HepG2 (cell line): ENCODE measurements around the gene POLD3. TPM values are rescaled to one million over a fixed set of nuclear protein-coding genes. Genes with fewer than 3 reads are reported as not detected.

Source experiments
- ATF7-NPFF ChIP-seq: sonication (generic); formaldehyde crosslinking; IDR thresholded peaks from 2 replicates; pipeline ENCODE4 v1.8.1; 2023; ENCODE audit warnings: mild to moderate bottlenecking, low read depth, missing genetic modification reagents, moderate library complexity
- CREM ChIP-seq, 2 experiments: sonication (generic) in 1 of 2; formaldehyde crosslinking in 1 of 2; IDR thresholded peaks; 2 replicates each; pipeline versions ENCODE4 v1.4.0 to v1.6.1; 2016 to 2020; ENCODE audit warnings: antibody characterized with exemption in 1 of 2, mild to moderate bottlenecking in 1 of 2, missing genetic modification reagents in 1 of 2
- ETV5 ChIP-seq: IDR thresholded peaks from 2 replicates; pipeline ENCODE4 v1.6.1; 2018; ENCODE audit warnings: missing biosample characterization, missing genetic modification reagents, inconsistent platforms, borderline replicate concordance
- HDAC2 ChIP-seq: sonication (generic); formaldehyde crosslinking; IDR thresholded peaks from 2 replicates; pipeline ENCODE4 v1.4.0; 2020; ENCODE audit warnings: missing genetic modification reagents
- IRF2 ChIP-seq: IDR thresholded peaks from 2 replicates; pipeline ENCODE4 v1.6.1; 2018; ENCODE audit warnings: missing genetic modification reagents, missing compliant biosample characterization
- KDM5B ChIP-seq: sonication (generic); formaldehyde crosslinking; IDR thresholded peaks from 2 replicates; pipeline ENCODE4 v1.4.0; 2020; ENCODE audit warnings: missing genetic modification reagents, mild to moderate bottlenecking, borderline replicate concordance
- MBNL3 ChIP-seq: fragments of 250-450 bp; sonication (Bioruptor Pico); conservative IDR thresholded peaks from 2 replicates; pipeline ENCODE4 v1.8.0; 2022; ENCODE audit warnings: mild to moderate bottlenecking, inconsistent platforms
- MED8 ChIP-seq: sonication (generic); formaldehyde crosslinking; IDR thresholded peaks from 2 replicates; pipeline ENCODE4 v1.8.1; 2023; ENCODE audit warnings: mild to moderate bottlenecking, missing genetic modification reagents; ENCODE audit not compliant: insufficient replicate concordance
- MLLT10 ChIP-seq: sonication (generic); formaldehyde crosslinking; IDR thresholded peaks from 2 replicates; pipeline ENCODE4 v1.4.0; 2020; ENCODE audit warnings: missing genetic modification reagents
- MLXIP ChIP-seq: sonication (generic); formaldehyde crosslinking; IDR thresholded peaks from 2 replicates; pipeline ENCODE4 v1.9.0; 2021; ENCODE audit warnings: missing genetic modification reagents, borderline replicate concordance
- NCOA1 ChIP-seq: sonication (generic); formaldehyde crosslinking; IDR thresholded peaks from 2 replicates; pipeline ENCODE4 v1.9.0; 2021; ENCODE audit warnings: missing genetic modification reagents
- TBX2 ChIP-seq: sonication (generic); formaldehyde crosslinking; IDR thresholded peaks from 2 replicates; pipeline ENCODE4 v1.5.0; 2020; ENCODE audit warnings: missing genetic modification reagents, mild to moderate bottlenecking, borderline replicate concordance
- ZBTB42 ChIP-seq: sonication (generic); formaldehyde crosslinking; IDR thresholded peaks from 2 replicates; pipeline ENCODE4 v1.5.0; 2020; ENCODE audit warnings: mild to moderate bottlenecking, missing genetic modification reagents
- ZNF280D ChIP-seq: sonication (generic); formaldehyde crosslinking; IDR thresholded peaks from 2 replicates; pipeline ENCODE4 v1.5.1; 2020; ENCODE audit warnings: mild to moderate bottlenecking, missing genetic modification reagents
- ZNF75D ChIP-seq: sonication (generic); formaldehyde crosslinking; IDR thresholded peaks from 2 replicates; pipeline ENCODE4 v1.8.1; 2023; ENCODE audit warnings: missing genetic modification reagents, mild to moderate bottlenecking, borderline replicate concordance
- ZNF777 ChIP-seq: sonication (generic); formaldehyde crosslinking; IDR thresholded peaks from 2 replicates; pipeline ENCODE4 v1.4.0; 2020; ENCODE audit warnings: missing genetic modification reagents
- polyA plus RNA-seq, 8 experiments: library from polyadenylated mRNA; depleted of rRNA in 3 of 8; stranded (reverse) in 7 of 8; unstranded in 1 of 8; fragments of >200 nt; fragmentation: Illumina TruSeq in 4 of 8; extraction: Trizol in 4 of 8; gene quantifications; 2 replicates each; pipeline versions ENCODE4 v1.2.1 to v1.2.3, GENCODE V29; 2011 to 2016; ENCODE audit warnings: low read depth in 4 of 8, missing spikeins in 1 of 8, mixed read lengths in 1 of 8; ENCODE audit not compliant: insufficient read depth in 1 of 8
- total RNA-seq, 5 experiments: library from RNA; depleted of rRNA; stranded (reverse); fragments of >200 nt; fragmentation: Illumina TruSeq; extraction: Trizol; gene quantifications; 2 replicates each; pipeline ENCODE4 v1.2.3, GENCODE V29; 2016; ENCODE audit warnings: low read depth in 1 of 5
- TF ChIP-seq, protein P1 (sequence below): sonication (generic); formaldehyde crosslinking; IDR thresholded peaks from 2 replicates; pipeline ENCODE4 v1.5.1; 2020; ENCODE audit warnings: missing genetic modification reagents, mild to moderate bottlenecking, borderline replicate concordance
- TF ChIP-seq, protein P2 (sequence below): sonication (generic); formaldehyde crosslinking; IDR thresholded peaks from 2 replicates; pipeline ENCODE4 v1.4.0; 2020; ENCODE audit warnings: missing genetic modification reagents, borderline replicate concordance

POLD3 gene
- total and polyA plus RNA-seq, 2 of the 13 experiments (the other 11 are each of a cell fraction or from before 2014, with no cell fraction given) = 6.3 to 18.9 TPM

DNA sequence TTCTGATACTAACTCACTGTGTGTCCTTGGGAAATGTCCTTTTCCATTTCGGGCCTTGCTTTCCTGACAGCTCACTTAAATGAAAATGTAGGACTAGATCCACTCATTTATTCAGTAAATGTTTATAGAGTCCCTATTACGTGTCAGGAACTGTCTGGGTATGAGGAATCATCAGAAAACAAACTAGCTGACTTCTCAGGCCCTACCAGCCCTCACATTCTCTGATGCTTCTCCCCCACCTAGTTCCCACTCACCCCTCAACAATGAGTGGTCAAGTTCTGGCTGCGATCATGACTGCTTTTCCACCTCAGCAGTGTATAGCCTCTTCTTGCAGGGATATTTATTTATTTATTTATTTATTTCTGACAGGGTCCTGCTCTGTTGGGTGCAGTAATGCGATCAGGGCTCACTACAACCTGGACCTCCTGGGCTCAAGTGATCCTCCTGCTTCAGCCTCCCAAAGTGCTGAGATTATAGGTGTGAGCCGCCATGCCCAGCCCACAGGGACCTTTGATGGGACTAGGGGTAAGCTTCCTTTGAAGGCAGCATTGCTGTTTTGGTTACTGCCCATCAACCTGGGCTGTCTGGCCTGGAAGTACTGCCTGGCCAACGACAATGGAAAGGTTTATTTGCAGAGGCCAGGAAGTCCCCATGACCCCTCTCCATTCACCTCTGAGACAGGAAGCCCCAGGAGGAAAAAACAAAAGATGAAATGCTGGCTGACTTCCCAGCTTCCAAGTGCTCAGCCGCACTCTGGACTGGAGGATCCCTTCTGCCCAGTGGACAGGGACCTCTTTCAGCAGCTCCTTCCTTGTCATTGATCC, 33.1 kb upstream of the POLD3 start (continued):
- TF ChIP-seq MLXIP (CRISPR knock-in tag) = no peak
- no peak for TF ChIP-seq ZNF777 (CRISPR knock-in tag)
- peak; percentile 40; the same call in 1 of the 2 replicates for TF ChIP-seq HDAC2 (CRISPR knock-in tag)
- no peak for TF ChIP-seq ZNF75D (CRISPR knock-in tag)
- no peak for TF ChIP-seq ZBTB42 (CRISPR knock-in tag)
- TF ChIP-seq NCOA1 (CRISPR knock-in tag) = no peak
- no peak for TF ChIP-seq MED8
- peak; percentile 24; the same call in 1 of the 2 replicates for TF ChIP-seq TBX2
- TF ChIP-seq MBNL3 (CRISPR knock-in tag) = no peak
- TF ChIP-seq ZNF280D (CRISPR knock-in tag) = no peak
- TF ChIP-seq KDM5B = peak; percentile 53; the same call in 1 of the 2 replicates
- TF ChIP-seq, protein P1, sequence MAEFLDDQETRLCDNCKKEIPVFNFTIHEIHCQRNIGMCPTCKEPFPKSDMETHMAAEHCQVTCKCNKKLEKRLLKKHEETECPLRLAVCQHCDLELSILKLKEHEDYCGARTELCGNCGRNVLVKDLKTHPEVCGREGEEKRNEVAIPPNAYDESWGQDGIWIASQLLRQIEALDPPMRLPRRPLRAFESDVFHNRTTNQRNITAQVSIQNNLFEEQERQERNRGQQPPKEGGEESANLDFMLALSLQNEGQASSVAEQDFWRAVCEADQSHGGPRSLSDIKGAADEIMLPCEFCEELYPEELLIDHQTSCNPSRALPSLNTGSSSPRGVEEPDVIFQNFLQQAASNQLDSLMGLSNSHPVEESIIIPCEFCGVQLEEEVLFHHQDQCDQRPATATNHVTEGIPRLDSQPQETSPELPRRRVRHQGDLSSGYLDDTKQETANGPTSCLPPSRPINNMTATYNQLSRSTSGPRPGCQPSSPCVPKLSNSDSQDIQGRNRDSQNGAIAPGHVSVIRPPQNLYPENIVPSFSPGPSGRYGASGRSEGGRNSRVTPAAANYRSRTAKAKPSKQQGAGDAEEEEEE = no peak
- TF ChIP-seq MLLT10 (CRISPR knock-in tag) = no peak
- TF ChIP-seq, protein P2, sequence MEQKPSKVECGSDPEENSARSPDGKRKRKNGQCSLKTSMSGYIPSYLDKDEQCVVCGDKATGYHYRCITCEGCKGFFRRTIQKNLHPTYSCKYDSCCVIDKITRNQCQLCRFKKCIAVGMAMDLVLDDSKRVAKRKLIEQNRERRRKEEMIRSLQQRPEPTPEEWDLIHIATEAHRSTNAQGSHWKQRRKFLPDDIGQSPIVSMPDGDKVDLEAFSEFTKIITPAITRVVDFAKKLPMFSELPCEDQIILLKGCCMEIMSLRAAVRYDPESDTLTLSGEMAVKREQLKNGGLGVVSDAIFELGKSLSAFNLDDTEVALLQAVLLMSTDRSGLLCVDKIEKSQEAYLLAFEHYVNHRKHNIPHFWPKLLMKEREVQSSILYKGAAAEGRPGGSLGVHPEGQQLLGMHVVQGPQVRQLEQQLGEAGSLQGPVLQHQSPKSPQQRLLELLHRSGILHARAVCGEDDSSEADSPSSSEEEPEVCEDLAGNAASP = no peak
- no peak for TF ChIP-seq ATF7-NPFF (CRISPR knock-in tag)
- peak; percentile 93; the same call in 1 of the 2 replicates for TF ChIP-seq ETV5
- peak; percentile 44; the same call in 1 of the 2 replicates for TF ChIP-seq CREM (IDR thresholded peaks at IDR 0.05)
- TF ChIP-seq CREM (CRISPR knock-in tag; IDR thresholded peaks at IDR 0.05) = no peak
- peak; percentile 19; the same call in 1 of the 2 replicates for TF ChIP-seq IRF2 (CRISPR knock-in tag)
